Thymus (tissue), 11 donors: ENCODE results near the gene SNAPC4. TPM values are rescaled to one million over a fixed set of nuclear protein-coding genes. Genes with fewer than 3 reads are reported as not detected.
"Not testable (repeated sequence)": the region's sequence is repeated elsewhere in the genome, so short reads cannot be mapped to it uniquely, and the experiment has no call there.

Experiments used
- DNase-seq, 9 donors: peaks; one replicate each; pipeline ENCODE4 v3.0.0-alpha.2; 2013; ENCODE audit warnings: low spot score in 9 of 9, low read depth in 6 of 9, missing footprints in 1 of 9
- H3K27ac ChIP-seq, 2 donors: one replicate each; pipeline ENCODE4 v1.5.1; 2013; ENCODE audit warnings: control low read depth in 1 of 2, low read depth in 1 of 2, low read length in 1 of 2, mild to moderate bottlenecking in 1 of 2, moderate library complexity in 1 of 2
- H3K27me3 ChIP-seq, 2 donors: one replicate each; pipeline ENCODE4 v1.5.1; 2013; ENCODE audit warnings: low read length in 1 of 2; ENCODE audit not compliant: control insufficient read depth in 2 of 2, insufficient read depth in 1 of 2
- H3K36me3 ChIP-seq, 2 donors: one replicate each; pipeline ENCODE4 v1.5.1; 2013; ENCODE audit warnings: low read length in 1 of 2, mild to moderate bottlenecking in 1 of 2, moderate library complexity in 1 of 2; ENCODE audit not compliant: control insufficient read depth in 2 of 2, insufficient read depth in 2 of 2
- H3K4me1 ChIP-seq, 2 donors: one replicate each; pipeline ENCODE4 v1.5.1; 2013; ENCODE audit warnings: low read length in 2 of 2; ENCODE audit not compliant: control insufficient read depth in 2 of 2, insufficient read depth in 2 of 2
- H3K4me3 ChIP-seq, 2 donors: one replicate each; pipeline ENCODE4 v1.5.1; 2013; ENCODE audit warnings: low read length in 2 of 2, control low read depth in 1 of 2, mild to moderate bottlenecking in 1 of 2
- H3K9me3 ChIP-seq, 2 donors: one replicate each; pipeline ENCODE4 v1.5.1; 2013; ENCODE audit warnings: low read length in 1 of 2, mild to moderate bottlenecking in 1 of 2; ENCODE audit not compliant: control insufficient read depth in 2 of 2, insufficient read depth in 1 of 2
- WGBS: extraction: QIAGEN DNeasy Blood & Tissue Kit; methylation state at CpG from one replicate; pipeline ENCODE4 v1.1.7; 2013; 5-methylcytosine and 5-hydroxymethylcytosine counted together
- polyA plus RNA-seq: library from polyadenylated mRNA; stranded (reverse); fragments of 200-250 nt; gene quantifications from one replicate; pipeline ENCODE4 v1.2.3, GENCODE V29; 2013
- total RNA-seq: library from RNA; stranded (reverse); fragments of 120-200 nt; gene quantifications from one replicate; pipeline ENCODE4 v1.2.4, GENCODE V29; 2013
- donor health status: healthy.

SNAPC4 gene
- total and polyA plus RNA-seq, 2 donors, result 2.1 to 11.3 TPM

DNA sequence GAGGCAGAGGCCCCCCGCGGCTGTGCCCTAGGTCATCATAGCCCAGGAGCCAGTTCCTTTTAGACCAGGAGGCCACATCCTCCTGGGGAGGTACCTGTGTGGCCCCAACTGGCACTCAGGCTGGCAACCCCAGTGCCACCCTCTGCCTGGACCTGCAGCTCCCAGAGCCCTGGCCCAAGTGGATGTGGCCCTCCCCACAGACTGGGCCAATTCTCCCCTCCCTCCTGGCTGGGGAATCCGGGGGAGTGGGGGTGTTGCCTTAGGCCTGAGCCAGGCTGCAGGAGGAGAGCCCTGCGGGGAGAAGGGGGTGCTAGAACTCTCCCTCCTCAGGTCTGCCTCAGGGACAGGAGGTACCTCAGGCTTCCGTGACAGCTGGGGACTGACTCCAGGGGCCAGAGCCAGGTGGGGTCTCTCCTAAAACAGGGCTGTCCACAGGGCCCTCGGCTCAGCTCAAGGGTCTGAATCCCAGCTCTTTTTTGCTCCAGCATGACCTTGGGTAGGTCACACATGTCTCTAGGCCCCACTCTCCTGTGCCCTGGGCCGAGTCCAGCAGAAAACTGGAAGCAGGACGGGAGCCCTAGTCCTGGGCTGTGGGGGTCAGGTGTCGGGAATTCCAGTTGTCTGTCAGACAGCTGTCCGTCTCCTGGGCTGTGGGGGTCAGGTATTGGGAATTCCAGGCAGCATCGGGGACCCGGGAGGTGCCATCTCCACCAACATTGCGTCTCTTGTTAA is 46.0 kb downstream of the SNAPC4 start:
- Histone ChIP-seq H3K4me3 (no peak overlapping the region), H3K9me3 (peaks cover 0 to 3% of the 10 kb centered on the region in 2 donors), H3K27ac (no peak overlapping the region), H3K36me3 (peaks cover 3 to 13% of the 10 kb centered on the region in 2 donors), H3K4me1 (peaks cover 0 to 21% of the 10 kb centered on the region in 2 donors), H3K27me3 (no peaks in the 10 kb centered on the region)
- WGBS, result 94% methylated on average over 13 of the region's 13 CpGs
- DNase-seq, result no peak

DNA sequence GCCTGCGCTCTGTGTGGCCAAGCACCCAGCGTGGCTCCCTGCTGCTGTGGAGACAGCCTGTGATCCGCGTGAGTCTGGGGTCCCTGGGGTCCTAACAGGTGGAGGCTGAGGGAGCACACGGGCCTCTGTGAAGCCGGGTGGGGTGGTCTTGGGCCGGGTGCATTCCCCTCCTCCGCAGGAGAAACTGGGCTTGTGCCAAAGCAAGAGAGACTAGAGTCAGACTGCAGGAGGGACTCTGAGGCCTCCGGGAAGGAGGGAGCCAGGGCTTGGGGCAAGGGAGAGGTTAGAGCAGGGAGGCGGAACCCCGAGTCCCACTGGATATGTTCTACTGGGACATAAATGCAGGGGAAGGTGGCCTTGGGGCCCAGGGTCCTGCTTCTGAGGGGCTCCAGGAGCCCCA is 46.9 kb downstream of the SNAPC4 start:
- peaks cover 0 to 21% of the 10 kb centered on the region in 2 donors for H3K4me1 ChIP-seq
- peak overlapping the region in 1 of 2 donors; percentile 7 for H3K27ac ChIP-seq
- peaks cover 0 to 3% of the 10 kb centered on the region in 2 donors for H3K9me3 ChIP-seq
- H3K4me3 ChIP-seq, result no peak overlapping the region
- H3K27me3 ChIP-seq, result no peaks in the 10 kb centered on the region
- no peak for DNase-seq
- WGBS, result 95% methylated on average over 11 of the region's 11 CpGs
- H3K36me3 ChIP-seq, result peaks cover 3 to 5% of the 10 kb centered on the region in 2 donors

- Histone ChIP-seq H3K27ac (peak overlapping the region in 1 of 2 donors; percentile 7), H3K4me1 (peaks cover 0 to 21% of the 10 kb centered on the region in 2 donors), H3K4me3 (no peak overlapping the region), H3K36me3 (peaks cover 1 to 3% of the 10 kb centered on the region in 2 donors), H3K9me3 (peaks cover 0 to 3% of the 10 kb centered on the region in 2 donors), H3K27me3 (no peaks in the 10 kb centered on the region)
- whole genome bisulfite sequencing, result 74% methylated on average over 16 of the region's 16 CpGs
- peak in 5 of 9 donors; percentile 25 to 74 (median 58) for DNase-seq
These were observed 47.3 kb downstream of the SNAPC4 start for GRCh38 chr9:136352682-136353081.

DNA sequence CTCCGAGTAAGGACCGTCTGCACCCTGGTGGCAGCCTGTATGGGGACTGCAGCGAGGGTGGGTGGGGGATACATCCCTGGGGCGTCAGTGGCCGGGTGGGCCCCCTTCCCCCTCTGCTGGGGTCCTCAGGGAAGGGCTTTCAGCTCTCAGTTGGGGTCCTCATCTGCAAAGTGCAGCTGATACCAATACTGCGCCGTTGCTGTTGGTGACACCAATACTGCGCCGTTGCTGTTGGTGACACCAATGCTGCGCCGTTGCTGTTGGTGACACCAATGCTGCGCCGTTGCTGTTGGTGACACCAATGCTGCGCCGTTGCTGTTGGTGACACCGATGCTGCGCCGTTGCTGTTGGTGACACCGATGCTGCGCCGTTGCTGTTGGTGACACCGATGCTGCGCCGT is 48.1 kb downstream of the SNAPC4 start:
- not testable (repeated sequence) for H3K36me3 ChIP-seq, H3K9me3 ChIP-seq, H3K27me3 ChIP-seq, H3K4me3 ChIP-seq, DNase-seq, H3K27ac ChIP-seq
- WGBS, result 99% methylated on average over 14 of the region's 24 CpGs
- peaks cover 0 to 21% of the 10 kb centered on the region in 2 donors for H3K4me1 ChIP-seq

- 95% methylated on average over 11 of the region's 11 CpGs for WGBS
- peaks cover 0 to 3% of the 10 kb centered on the region in 2 donors for H3K9me3 ChIP-seq
- H3K36me3 ChIP-seq, result peaks cover 0 to under 1% of the 10 kb centered on the region in 2 donors
- H3K4me1 ChIP-seq, result peaks cover 0 to 21% of the 10 kb centered on the region in 2 donors
- DNase-seq, result no peak
- H3K27me3 ChIP-seq, result no peaks in the 10 kb centered on the region
- no peak overlapping the region for H3K27ac ChIP-seq
- no peak overlapping the region for H3K4me3 ChIP-seq
These were observed 48.6 kb downstream of the SNAPC4 start for GRCh38 chr9:136351252-136351800.

Other genes starting within 250 kb of the SNAPC4 start
- gene LHX3, start 195.0 kb downstream of the SNAPC4 start, total RNA-seq, result 0.09 TPM
- 0.23 TPM for gene LHX3, start 195.0 kb downstream of the SNAPC4 start, polyA plus RNA-seq
- gene QSOX2, start 154.4 kb downstream of the SNAPC4 start, total RNA-seq, result 3.9 TPM
- gene QSOX2, start 154.4 kb downstream of the SNAPC4 start, polyA plus RNA-seq, result 11.5 TPM
- gene CCDC187, start 96.1 kb downstream of the SNAPC4 start, total RNA-seq, result 0.24 TPM
- gene CCDC187, start 96.1 kb downstream of the SNAPC4 start, polyA plus RNA-seq, result 0.23 TPM
- gene GPSM1, start 72.6 kb downstream of the SNAPC4 start, total RNA-seq, result 6.1 TPM
- gene GPSM1, start 72.6 kb downstream of the SNAPC4 start, polyA plus RNA-seq, result 13.1 TPM
- 41.9 TPM for gene DNLZ, start 36.4 kb downstream of the SNAPC4 start, total RNA-seq
- gene DNLZ, start 36.4 kb downstream of the SNAPC4 start, polyA plus RNA-seq, result 15.7 TPM
- gene CARD9, start 26.5 kb downstream of the SNAPC4 start, total RNA-seq, result 2.8 TPM
- 3.5 TPM for gene CARD9, start 26.5 kb downstream of the SNAPC4 start, polyA plus RNA-seq
- gene ENTR1, start 10.4 kb upstream of the SNAPC4 start, total RNA-seq, result 26.7 TPM
- gene ENTR1, start 10.4 kb upstream of the SNAPC4 start, polyA plus RNA-seq, result 60.3 TPM
- gene PMPCA, start 10.5 kb upstream of the SNAPC4 start, total RNA-seq, result 26.5 TPM
- 52.3 TPM for gene PMPCA, start 10.5 kb upstream of the SNAPC4 start, polyA plus RNA-seq
- gene INPP5E, start 39.7 kb upstream of the SNAPC4 start, total RNA-seq, result 3.9 TPM
- gene INPP5E, start 39.7 kb upstream of the SNAPC4 start, polyA plus RNA-seq, result 17.5 TPM
- 13.6 TPM for gene SEC16A, start 82.9 kb upstream of the SNAPC4 start, total RNA-seq
- gene SEC16A, start 82.9 kb upstream of the SNAPC4 start, polyA plus RNA-seq, result 89.7 TPM
- 14.9 TPM for gene NOTCH1, start 145.9 kb upstream of the SNAPC4 start, total RNA-seq
- 15.9 TPM for gene NOTCH1, start 145.9 kb upstream of the SNAPC4 start, polyA plus RNA-seq